B cell (primary cell): ENCODE results near the gene LEPROT. TPM values are rescaled to one million over a fixed set of nuclear protein-coding genes. Genes with fewer than 3 reads are reported as not detected.

Experiments
- ATAC-seq: fragments of 200-7000 bp; cut with Tn5 transposase; one replicate; pipeline ENCODE4 v1.10.0; 2021; ENCODE audit warnings: low read depth, mild to moderate bottlenecking, moderate number of reproducible peaks, moderate library complexity
- CTCF ChIA-PET: fragments of 350-600 bp; sonication (Branson Sonifier 250); formaldehyde crosslinking; loops from one replicate; lab custom pipeline; 2021; ENCODE audit warnings: antibody characterized with exemption, inconsistent platforms; lab: Charles Lee
- POLR2A ChIA-PET: fragments of 350-600 bp; sonication (Branson Sonifier 250); formaldehyde crosslinking; loops from one replicate; lab custom pipeline; 2021; ENCODE audit warnings: antibody characterized with exemption; lab: Charles Lee
- DNase-seq: peaks from one replicate; pipeline ENCODE4 v3.0.0; 2013
- H2AFZ ChIP-seq: 2 replicates; pipeline ENCODE4 v1.6.1; 2012; ENCODE audit warnings: mild to moderate bottlenecking, low read depth, low read length; ENCODE audit not compliant: insufficient read depth, poor library complexity, severe bottlenecking
- H3K27ac ChIP-seq, 2 donors: 1 replicate in 1 of 2; 2 replicates in 1 of 2; pipeline ENCODE4 v1.5.1; 2012 to 2013; ENCODE audit warnings: low read length in 2 of 2, mild to moderate bottlenecking in 2 of 2, moderate library complexity in 1 of 2
- H3K27me3 ChIP-seq, 4 experiments: fragments of 200-600 bp in 1 of 4; sonication (generic) in 1 of 4; replicated peaks in 1 of 4; 1 replicate in 2 of 4; 2 replicates in 2 of 4; pipeline versions ENCODE4 v1.6.1 to v1.7.0; 2013 to 2016; ENCODE audit warnings: low read length in 3 of 4, mild to moderate bottlenecking in 2 of 4, mixed read lengths in 1 of 4, moderate library complexity in 1 of 4; ENCODE audit not compliant: insufficient read depth in 4 of 4, control insufficient read depth in 3 of 4; ENCODE audit errors: control extremely low read depth in 1 of 4
- H3K36me3 ChIP-seq, 2 experiments: replicated peaks in 1 of 2; 1 replicate in 1 of 2; 2 replicates in 1 of 2; pipeline versions ENCODE4 v1.6.1 to v1.7.1; 2013; ENCODE audit warnings: low read length in 1 of 2; ENCODE audit not compliant: insufficient read depth in 2 of 2, control insufficient read depth in 1 of 2; ENCODE audit errors: control extremely low read depth in 1 of 2, extremely low read depth in 1 of 2
- H3K4me1 ChIP-seq, 2 donors: fragments of 200-600 bp in 1 of 2; sonication (generic) in 1 of 2; 1 replicate in 1 of 2; 2 replicates in 1 of 2; pipeline versions ENCODE4 v1.5.1 to v1.6.1; 2013 to 2017; ENCODE audit warnings: low read length in 2 of 2; ENCODE audit not compliant: control insufficient read depth in 2 of 2, insufficient read depth in 2 of 2
- H3K4me2 ChIP-seq: replicated peaks from 2 replicates; pipeline ENCODE3; 2012; ENCODE audit warnings: mild to moderate bottlenecking, low read depth, low read length; ENCODE audit not compliant: poor library complexity, severe bottlenecking
- H3K4me3 ChIP-seq, 5 experiments: fragments of 200-600 bp in 1 of 5; sonication (generic) in 1 of 5; 1 replicate in 3 of 5; 2 replicates in 2 of 5; pipeline versions ENCODE4 v1.5.1 to v1.7.0; 2011 to 2016; ENCODE audit warnings: low read length in 4 of 5, mild to moderate bottlenecking in 4 of 5, low read depth in 2 of 5, control low read depth in 1 of 5, moderate library complexity in 1 of 5; ENCODE audit not compliant: insufficient read depth in 1 of 5; ENCODE audit errors: control extremely low read depth in 1 of 5, extremely low read depth in 1 of 5
- H3K79me2 ChIP-seq: fragments of 200-600 bp; sonication (generic); one replicate; pipeline ENCODE4 v1.6.0; 2016; ENCODE audit warnings: low read length; ENCODE audit not compliant: control insufficient read depth, insufficient read depth
- H3K9ac ChIP-seq: fragments of 200-600 bp; sonication (generic); 2 replicates; pipeline ENCODE4 v1.6.1; 2017; ENCODE audit warnings: mild to moderate bottlenecking, low read length, moderate library complexity
- H3K9me3 ChIP-seq, 3 donors: one replicate each; pipeline versions ENCODE4 v1.6.1 to v1.7.1; 2013; ENCODE audit warnings: low read length in 2 of 3; ENCODE audit not compliant: control insufficient read depth in 2 of 3, insufficient read depth in 1 of 3; ENCODE audit errors: control extremely low read depth in 1 of 3
- H4K20me1 ChIP-seq: 2 replicates; pipeline ENCODE4 v1.6.0; 2012; ENCODE audit warnings: mild to moderate bottlenecking, low read length; ENCODE audit not compliant: insufficient read depth, control insufficient read depth, poor library complexity, severe bottlenecking
- H3K27ac Mint-ChIP-seq: one replicate; pipeline ENCODE4 v1.8.0; 2021; ENCODE audit warnings: mixed read lengths
- H3K27me3 Mint-ChIP-seq: one replicate; pipeline ENCODE4 v1.8.0; 2021; ENCODE audit warnings: mixed read lengths
- H3K4me1 Mint-ChIP-seq: one replicate; pipeline ENCODE4 v1.8.0; 2021; ENCODE audit warnings: mixed read lengths
- H3K4me3 Mint-ChIP-seq: one replicate; pipeline ENCODE4 v1.8.0; 2021; ENCODE audit warnings: mixed read lengths
- H3K9me3 Mint-ChIP-seq: one replicate; pipeline ENCODE4 v1.8.0; 2022; ENCODE audit warnings: mixed read lengths; ENCODE audit not compliant: insufficient read depth
- EZH2 ChIP-seq: IDR thresholded peaks from 2 replicates; pipeline ENCODE4 v1.6.1; 2012; ENCODE audit warnings: borderline replicate concordance, low read depth, mild to moderate bottlenecking, moderate library complexity, low read length; ENCODE audit not compliant: insufficient read depth, poor library complexity, severe bottlenecking
- WGBS: methylation state at CpG from one replicate; pipeline ENCODE4 v1.1.5; 2013; ENCODE audit warnings: missing lambda C conversion rate; ENCODE audit not compliant: insufficient coverage; 5-methylcytosine and 5-hydroxymethylcytosine counted together
- intact Hi-C: fragments of 100-400 bp; cut with micrococcal nuclease; formaldehyde crosslinking; loops from one replicate; pipeline ENCODE4 v1.10.0; 2022
- polyA plus RNA-seq: library from polyadenylated mRNA; depleted of rRNA; stranded (reverse); fragments of >200 nt; gene quantifications from 2 replicates; pipeline ENCODE4 v1.2.3, GENCODE V29; 2012
- total RNA-seq, 2 donors: library from RNA; stranded (reverse); fragments of 120-200 nt in 1 of 2; gene quantifications; 1 replicate in 1 of 2; 2 replicates in 1 of 2; pipeline versions ENCODE4 v1.2.3 to v1.2.4, GENCODE V29; 2013 to 2022
- TF ChIP-seq, protein P1 (sequence below): fragments of 200-600 bp; IDR thresholded peaks from one replicate; pipeline ENCODE4 v1.8.0; 2022; ENCODE audit warnings: antibody characterized with exemption, mild to moderate bottlenecking

Gene LEPROT
- total and polyA plus RNA-seq, 2 donors (not counting 1 experiment from before 2014, with no cell fraction given) = 9.7 to 26.5 TPM

DNA sequence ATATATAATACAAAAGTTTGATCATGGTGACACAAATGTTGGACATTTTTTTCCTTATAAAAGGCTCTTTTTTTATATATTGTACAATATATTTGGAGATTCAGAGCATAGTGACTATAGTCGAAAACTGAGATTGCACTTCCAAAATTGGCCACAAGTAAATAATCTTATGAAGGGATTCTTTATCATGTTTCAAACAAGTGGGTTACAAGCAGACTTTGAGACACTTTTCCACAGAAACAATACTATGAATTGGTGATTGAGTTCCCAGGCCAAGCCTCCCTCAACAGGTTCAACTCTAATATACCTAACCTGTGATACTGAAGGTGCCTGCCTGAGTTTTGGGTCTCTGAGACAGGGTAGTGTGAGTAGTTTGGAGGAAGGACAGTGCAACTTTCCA lies 13.8 kb downstream of the LEPROT start:
- Mint-ChIP-seq H3K27ac (no peak overlapping the region), H3K4me1 (no peaks in the 10 kb centered on the region), H3K4me3 (no peak overlapping the region), H3K27me3 (no peaks in the 10 kb centered on the region), H3K9me3 (no peaks in the 10 kb centered on the region)
- Histone ChIP-seq H3K79me2 (no peaks in the 10 kb centered on the region), H3K4me1 (no peaks in the 10 kb centered on the region), H2AFZ (no peak overlapping the region), H3K27me3 (no peaks in the 10 kb centered on the region), H3K4me2 (no peak overlapping the region), H3K27ac (no peak overlapping the region), H3K4me3 (no peak overlapping the region), H3K9ac (no peak overlapping the region), H3K9me3 (no peaks in the 10 kb centered on the region), H4K20me1 (no peaks in the 10 kb centered on the region), H3K36me3 (peaks cover 3 to 7% of the 10 kb centered on the region in 2 experiments)
- ATAC-seq (no peak), DNase-seq (no peak)
- ChIA-PET CTCF (no interaction called here), POLR2A (no interaction called here)
- no peak for TF ChIP-seq EZH2
- TF ChIP-seq, protein P1, sequence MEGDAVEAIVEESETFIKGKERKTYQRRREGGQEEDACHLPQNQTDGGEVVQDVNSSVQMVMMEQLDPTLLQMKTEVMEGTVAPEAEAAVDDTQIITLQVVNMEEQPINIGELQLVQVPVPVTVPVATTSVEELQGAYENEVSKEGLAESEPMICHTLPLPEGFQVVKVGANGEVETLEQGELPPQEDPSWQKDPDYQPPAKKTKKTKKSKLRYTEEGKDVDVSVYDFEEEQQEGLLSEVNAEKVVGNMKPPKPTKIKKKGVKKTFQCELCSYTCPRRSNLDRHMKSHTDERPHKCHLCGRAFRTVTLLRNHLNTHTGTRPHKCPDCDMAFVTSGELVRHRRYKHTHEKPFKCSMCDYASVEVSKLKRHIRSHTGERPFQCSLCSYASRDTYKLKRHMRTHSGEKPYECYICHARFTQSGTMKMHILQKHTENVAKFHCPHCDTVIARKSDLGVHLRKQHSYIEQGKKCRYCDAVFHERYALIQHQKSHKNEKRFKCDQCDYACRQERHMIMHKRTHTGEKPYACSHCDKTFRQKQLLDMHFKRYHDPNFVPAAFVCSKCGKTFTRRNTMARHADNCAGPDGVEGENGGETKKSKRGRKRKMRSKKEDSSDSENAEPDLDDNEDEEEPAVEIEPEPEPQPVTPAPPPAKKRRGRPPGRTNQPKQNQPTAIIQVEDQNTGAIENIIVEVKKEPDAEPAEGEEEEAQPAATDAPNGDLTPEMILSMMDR = no peak
- intact Hi-C loops = loop anchor here (5.0 kb wide), 1 partner anchor 1013 kb away; no protein-coding TSS in a partner anchor
- WGBS = no CpG with 5 or more reads among the region's 1 CpG

DNA sequence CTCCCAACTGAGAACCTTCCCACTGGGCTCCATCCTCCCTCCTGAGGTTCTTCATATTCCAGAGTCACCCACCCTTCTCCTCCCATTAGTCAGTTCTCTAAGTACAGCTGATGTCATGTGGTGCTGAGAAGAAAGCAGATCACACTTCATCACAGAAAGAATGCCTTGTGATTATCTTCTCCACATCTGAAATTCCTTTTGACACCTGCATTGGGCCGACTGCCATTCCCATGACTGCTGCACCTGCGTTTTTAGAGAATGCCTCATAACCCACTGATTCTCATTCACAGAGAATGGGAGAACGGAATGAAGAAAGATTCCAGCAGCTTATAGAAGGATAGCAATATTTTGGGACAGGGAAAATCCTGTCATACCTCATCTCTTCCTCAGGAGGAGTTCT lies 14.3 kb downstream of the LEPROT start:
- ChIA-PET POLR2A (interaction anchor here (0.7 kb wide), 1 partner anchor 35 kb away, joined by 3 read pairs; no protein-coding TSS in a partner anchor), CTCF (no interaction called here)
- Mint-ChIP-seq H3K9me3 (no peaks in the 10 kb centered on the region), H3K27me3 (no peaks in the 10 kb centered on the region), H3K4me3 (no peak overlapping the region), H3K27ac (no peak overlapping the region), H3K4me1 (no peaks in the 10 kb centered on the region)
- Histone ChIP-seq H3K79me2 (no peaks in the 10 kb centered on the region), H3K27me3 (no peaks in the 10 kb centered on the region), H4K20me1 (no peaks in the 10 kb centered on the region), H3K36me3 (peaks cover 3 to 7% of the 10 kb centered on the region in 2 experiments), H3K4me2 (no peak overlapping the region), H3K9me3 (no peaks in the 10 kb centered on the region), H3K27ac (no peak overlapping the region), H2AFZ (no peak overlapping the region), H3K9ac (no peak overlapping the region), H3K4me3 (no peak overlapping the region), H3K4me1 (no peaks in the 10 kb centered on the region)
- WGBS = 93% methylated on average over 2 of the region's 3 CpGs
- intact Hi-C loops = loop anchor here (5.0 kb wide), 1 partner anchor 1013 kb away; no protein-coding TSS in a partner anchor
- no peak for ATAC-seq
- DNase-seq = no peak
- TF ChIP-seq, protein P1 = no peak
- no peak for TF ChIP-seq EZH2
